K562 (cell line): ENCODE results near the gene LRP1-AS. TPM values are rescaled to one million over a fixed set of nuclear protein-coding genes. Genes with fewer than 3 reads are reported as not detected.

Experiments used
- ATAC-seq: fragments of 200-7000 bp; cut with Tn5 transposase; 3 replicates; pipeline ENCODE4 v1.9.1; 2020; ENCODE audit warnings: moderate library complexity
- BruUV-seq: library from RNA; stranded (reverse); fragments of 400-500 nt; replicated peaks from 2 replicates; lab custom pipeline; 2021; lab: Mats Ljungman, UMichigan
- CTCF ChIA-PET: fragments of 300-600 bp; formaldehyde crosslinking; extraction: SDS; loops from one replicate; lab custom pipeline; 2021; ENCODE audit warnings: low intra/inter-chr PET ratio; lab: Yijun Ruan, JAX
- POLR2A ChIA-PET: fragments of 300-600, 350-650 bp; sonication (Branson Sonifier 250); formaldehyde crosslinking; extraction: SDS; loops from one replicate; lab custom pipeline; 2021; ENCODE audit warnings: antibody characterized with exemption, inconsistent platforms; lab: Yijun Ruan, JAX
- DNase-seq, 4 experiments: peaks; one replicate each; pipeline versions ENCODE4 v3.0.0 to v3.0.0-alpha.2; 2011 to 2018; ENCODE audit warnings: low spot score in 3 of 4, mixed read lengths in 3 of 4; ENCODE audit errors: extremely low read depth in 1 of 4
- FAIRE-seq: peaks from 2 replicates; lab custom pipeline; 2011; peaks lifted over from hg19 to GRCh38; lab: Jason Lieb, UNC
- H2AFZ ChIP-seq: 2 replicates; pipeline ENCODE4 v1.6.0; 2011; ENCODE audit warnings: low read depth, low read length, control low read depth, inconsistent platforms
- H3K27ac ChIP-seq: fragments of 200-600 bp; 3 replicates; pipeline ENCODE4 v1.8.0; 2011; ENCODE audit warnings: low read depth, mild to moderate bottlenecking, control low read depth, inconsistent platforms, low read length, moderate library complexity, mixed read lengths; ENCODE audit errors: extremely low read depth
- H3K27me3 ChIP-seq, 2 experiments: fragments of 300-600 bp in 1 of 2; 2 replicates in 1 of 2; 3 replicates in 1 of 2; pipeline versions ENCODE4 v1.6.0 to v1.8.0; 2011; ENCODE audit warnings: inconsistent platforms in 2 of 2, low read length in 2 of 2, mild to moderate bottlenecking in 1 of 2, mixed read lengths in 1 of 2, moderate library complexity in 1 of 2; ENCODE audit not compliant: control insufficient read depth in 2 of 2, insufficient read depth in 2 of 2
- H3K36me3 ChIP-seq: fragments of 300-600 bp; 3 replicates; pipeline ENCODE4 v1.8.0; 2011; ENCODE audit warnings: mild to moderate bottlenecking, low read length, inconsistent platforms; ENCODE audit not compliant: control insufficient read depth, insufficient read depth
- H3K4me1 ChIP-seq, 2 experiments: fragments of 200-600 bp in 1 of 2; replicated peaks in 1 of 2; 2 replicates in 1 of 2; 3 replicates in 1 of 2; pipeline versions ENCODE4 v1.5.1 to v1.8.0; 2011; ENCODE audit warnings: inconsistent platforms in 2 of 2, low read length in 2 of 2, mild to moderate bottlenecking in 1 of 2, mixed read lengths in 1 of 2, moderate library complexity in 1 of 2; ENCODE audit not compliant: control insufficient read depth in 2 of 2, insufficient read depth in 2 of 2
- H3K4me2 ChIP-seq: 2 replicates; pipeline ENCODE4 v1.6.1; 2011; ENCODE audit warnings: low read length, control low read depth, inconsistent platforms, mixed read lengths; ENCODE audit not compliant: insufficient read depth
- H3K4me3 ChIP-seq: fragments of 200-600 bp; sonication (generic), shearing (Covaris generic); 2 replicates; pipeline ENCODE4 v1.5.1; 2016; ENCODE audit warnings: control low read depth, inconsistent platforms
- H3K79me2 ChIP-seq: fragments of 200-600 bp; 3 replicates; pipeline ENCODE4 v1.8.0; 2011; ENCODE audit warnings: low read length, inconsistent platforms; ENCODE audit not compliant: control insufficient read depth, insufficient read depth
- H3K9ac ChIP-seq, 2 experiments: 2 replicates each; pipeline versions ENCODE4 v1.6.0 to v1.6.1; 2011; ENCODE audit warnings: low read depth in 2 of 2, low read length in 2 of 2, control low read depth in 1 of 2, inconsistent platforms in 1 of 2, mild to moderate bottlenecking in 1 of 2, mixed read lengths in 1 of 2; ENCODE audit not compliant: insufficient read depth in 1 of 2
- H3K9me1 ChIP-seq: one replicate; pipeline ENCODE4 v1.6.0; 2011; ENCODE audit warnings: inconsistent platforms, mild to moderate bottlenecking, low read length, moderate library complexity; ENCODE audit not compliant: control insufficient read depth, insufficient read depth
- H3K9me3 ChIP-seq: replicated peaks from 2 replicates; pipeline ENCODE4 v1.5.1; 2011; ENCODE audit warnings: low read depth, low read length, inconsistent platforms; ENCODE audit not compliant: control insufficient read depth, insufficient read depth
- H4K20me1 ChIP-seq: replicated peaks from 2 replicates; pipeline ENCODE4 v1.6.1; 2011; ENCODE audit warnings: low read length, inconsistent platforms, mixed read lengths; ENCODE audit not compliant: control insufficient read depth, insufficient read depth
- CCNT2 ChIP-seq: IDR thresholded peaks from 2 replicates; pipeline ENCODE4 v1.6.1; 2011; ENCODE audit warnings: borderline replicate concordance, low read depth, mild to moderate bottlenecking, moderate library complexity, mixed read lengths, low read length; ENCODE audit not compliant: insufficient read length; ENCODE audit errors: extremely low read depth
- MCM7 ChIP-seq, 2 experiments: fragments of 450-650 bp; IDR thresholded peaks; 2 replicates each; pipeline ENCODE4 v1.6.1; 2016 to 2018
- NONO ChIP-seq, 2 experiments: fragments of 200-400 bp in 1 of 2; fragments of 450-650 bp in 1 of 2; formaldehyde crosslinking in 1 of 2; IDR thresholded peaks; 2 replicates each; pipeline ENCODE4 v1.6.1; 2017; ENCODE audit warnings: low read depth in 2 of 2, mild to moderate bottlenecking in 2 of 2, moderate library complexity in 2 of 2, low read length in 1 of 2
- OTX1 ChIP-seq: fragments of 450-650 bp; formaldehyde crosslinking; IDR thresholded peaks from 2 replicates; pipeline ENCODE4 v1.4.0; 2022; ENCODE audit warnings: mild to moderate bottlenecking
- TBL1XR1 ChIP-seq, 2 experiments: IDR thresholded peaks; 2 replicates each; pipeline ENCODE4 v1.6.1; 2012; ENCODE audit warnings: improper control_type of control experiment in 2 of 2, low read length in 2 of 2, mild to moderate bottlenecking in 1 of 2
- TCF15 ChIP-seq: fragments of 250-450 bp; sonication (Bioruptor Pico); IDR thresholded peaks from 2 replicates; pipeline ENCODE4 v1.8.0; 2022; ENCODE audit warnings: moderate library complexity, mild to moderate bottlenecking, inconsistent platforms
- ZKSCAN3 ChIP-seq: fragments of 250-450 bp; sonication (Bioruptor Pico); IDR thresholded peaks from 2 replicates; pipeline ENCODE4 v1.4.0; 2020
- ZNF3 ChIP-seq: fragments of 250-450 bp; sonication (Bioruptor Pico); IDR thresholded peaks from 2 replicates; pipeline ENCODE4 v1.5.0; 2021; ENCODE audit warnings: mild to moderate bottlenecking, moderate library complexity
- WGBS: fragments of 100-300 bp; shearing (Covaris generic); methylation state at CpG from one replicate; pipeline ENCODE4 v1.1.6; 2016; ENCODE audit warnings: low coverage, mixed read lengths; ENCODE audit not compliant: insufficient coverage; ENCODE audit errors: missing lambda C conversion rate; 5-methylcytosine and 5-hydroxymethylcytosine counted together
- in situ Hi-C: fragments of 300-500 bp; cut with MboI; formaldehyde crosslinking; loops from 4 replicates; pipeline ENCODE4 v1.15.0; 2018; ENCODE audit warnings: inconsistent platforms, mixed read lengths
- intact Hi-C: fragments of 100-400 bp; cut with micrococcal nuclease; formaldehyde crosslinking; loops from 2 replicates; pipeline ENCODE4 v1.14.2; 2022
- polyA plus RNA-seq, 8 experiments: library from polyadenylated mRNA; depleted of rRNA in 4 of 8; stranded (reverse) in 5 of 8; unstranded in 3 of 8; fragments of >200 nt; fragmentation: Nextera tagmentation in 2 of 8; fragmentation: Illumina TruSeq in 1 of 8; extraction: Ambion mirVana in 2 of 8; extraction: Trizol in 1 of 8; gene quantifications; 2 replicates each; pipeline versions ENCODE4 v1.2.1 to v1.2.3, GENCODE V29; 2011 to 2014; ENCODE audit warnings: inconsistent platforms in 1 of 8, missing spikeins in 1 of 8
- total RNA-seq, 7 experiments: library from RNA; depleted of rRNA in 6 of 7; stranded (reverse); fragments of >200 nt in 6 of 7; fragmentation: Illumina TruSeq in 2 of 7; extraction: Trizol in 2 of 7; gene quantifications; 2 replicates each; pipeline versions ENCODE4 v1.2.1 to v1.2.3, GENCODE V29; 2011 to 2021; ENCODE audit warnings: low replicate concordance in 1 of 7
- TF ChIP-seq, protein P1 (sequence below): fragments of 450-650 bp; formaldehyde crosslinking; IDR thresholded peaks from 2 replicates; pipeline ENCODE4 v1.4.0; 2022; ENCODE audit warnings: mild to moderate bottlenecking, moderate library complexity
- TF ChIP-seq, protein P2 (sequence below), 2 experiments: fragments of 450-650 bp in 1 of 2; sonication (generic) in 1 of 2; formaldehyde crosslinking in 1 of 2; IDR thresholded peaks in 1 of 2; conservative IDR thresholded peaks in 1 of 2; 2 replicates each; pipeline versions ENCODE4 v1.6.1 to v1.8.1; 2016 to 2023; ENCODE audit warnings: mild to moderate bottlenecking in 2 of 2, moderate library complexity in 2 of 2, inconsistent platforms in 1 of 2, missing genetic modification reagents in 1 of 2

The LRP1-AS gene
- total and polyA plus RNA-seq, 9 of the 15 experiments (the other 6 are each of a cell fraction or from before 2014, with no cell fraction given) = not detected

- WGBS = 0% methylated on average over 3 of the region's 12 CpGs
- H4K20me1 ChIP-seq = no peaks in the 10 kb centered on the region
- no peaks in the 10 kb centered on the region for H3K27me3 ChIP-seq
- H3K4me1 ChIP-seq = peaks cover 18 to 35% of the 10 kb centered on the region in 2 experiments
- no peaks in the 10 kb centered on the region for H3K36me3 ChIP-seq
- H2AFZ ChIP-seq = no peak overlapping the region
- ChIA-PET POLR2A (interaction anchor here (0.7 to 1.4 kb wide), 2 partner anchors 8 to 606 kb away, joined by 3 read pairs; no protein-coding TSS in a partner anchor), CTCF (no interaction called here)
- no peaks in the 10 kb centered on the region for H3K9me1 ChIP-seq
- no peak overlapping the region for H3K9ac ChIP-seq
- H3K27ac ChIP-seq = no peak overlapping the region
- no peak for ATAC-seq
- BruUV-seq = no TSS peak
- intact Hi-C loops (loop anchor here (10.0 kb wide), 1 partner anchor 115 kb away; no protein-coding TSS in a partner anchor), in situ Hi-C loops (no loop called here)
- FAIRE-seq = no peak
- no peaks in the 10 kb centered on the region for H3K79me2 ChIP-seq
- no peak overlapping the region for H3K4me3 ChIP-seq
- no peak for DNase-seq
- no peak overlapping the region for H3K4me2 ChIP-seq
- no peaks in the 10 kb centered on the region for H3K9me3 ChIP-seq
- TF ChIP-seq MCM7 (IDR thresholded peaks at IDR 0.05) = no peak
- no peak for TF ChIP-seq CCNT2
- TF ChIP-seq, protein P1, sequence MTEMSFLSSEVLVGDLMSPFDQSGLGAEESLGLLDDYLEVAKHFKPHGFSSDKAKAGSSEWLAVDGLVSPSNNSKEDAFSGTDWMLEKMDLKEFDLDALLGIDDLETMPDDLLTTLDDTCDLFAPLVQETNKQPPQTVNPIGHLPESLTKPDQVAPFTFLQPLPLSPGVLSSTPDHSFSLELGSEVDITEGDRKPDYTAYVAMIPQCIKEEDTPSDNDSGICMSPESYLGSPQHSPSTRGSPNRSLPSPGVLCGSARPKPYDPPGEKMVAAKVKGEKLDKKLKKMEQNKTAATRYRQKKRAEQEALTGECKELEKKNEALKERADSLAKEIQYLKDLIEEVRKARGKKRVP (CRISPR knock-in tag) = no peak
- no peak for TF ChIP-seq TCF15 (CRISPR knock-in tag)
- TF ChIP-seq TBL1XR1 (IDR thresholded peaks at IDR 0.05; ENCODE audit: low read length in 2 of 2) = no peak
- TF ChIP-seq ZNF3 (CRISPR knock-in tag) = no peak
- no peak for TF ChIP-seq ZKSCAN3
- TF ChIP-seq NONO (IDR thresholded peaks at IDR 0.05; ENCODE audit: low read depth in 2 of 2, low read length in 1 of 2) = no peak
- TF ChIP-seq, protein P2, sequence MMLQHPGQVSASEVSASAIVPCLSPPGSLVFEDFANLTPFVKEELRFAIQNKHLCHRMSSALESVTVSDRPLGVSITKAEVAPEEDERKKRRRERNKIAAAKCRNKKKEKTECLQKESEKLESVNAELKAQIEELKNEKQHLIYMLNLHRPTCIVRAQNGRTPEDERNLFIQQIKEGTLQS (IDR thresholded peaks at IDR 0.05) = no peak
- TF ChIP-seq, protein P2 (CRISPR knock-in tag; conservative IDR thresholded peaks at IDR 0.05) = no peak
- TF ChIP-seq OTX1 (CRISPR knock-in tag) = no peak
These were observed 18.0 kb downstream of the LRP1-AS start for GRCh38 chr12:57129321-57129842.
